Ovary (tissue), 3 donors: ENCODE results near the gene ANO2.

Source experiments
- CTCF ChIP-seq, 3 donors: fragments of 450-650 bp in 2 of 3; fragments of 200-600 bp in 1 of 3; IDR thresholded peaks; one replicate each; pipeline versions ENCODE4 v1.5.1 to v1.8.0; 2016 to 2022; ENCODE audit warnings: antibody characterized with exemption in 3 of 3, mild to moderate bottlenecking in 1 of 3
- EP300 ChIP-seq: sonication (generic); formaldehyde crosslinking; IDR thresholded peaks from one replicate; pipeline ENCODE4 v1.6.1; 2017; ENCODE audit warnings: antibody characterized with exemption
- POLR2A ChIP-seq: fragments of 450-650 bp; IDR thresholded peaks from one replicate; pipeline ENCODE4 v1.6.1; 2017; ENCODE audit warnings: antibody characterized with exemption, mild to moderate bottlenecking, moderate library complexity
- donor health status: DM: no; HTN: no; CAD: no.

- TF ChIP-seq POLR2A = no peak
- no peak for TF ChIP-seq CTCF (IDR thresholded peaks at IDR 0.05)
- no peak for TF ChIP-seq EP300
These were observed 45.0 kb downstream of the ANO2 start for GRCh38 chr12:5900076-5900475.
